Activated naive CD8-positive, alpha-beta T cell treated with anti-CD3 and anti-CD28 coated beads, Interleukin-2, amount 10 ng/mL, durations not matched to agents 7 days and 5 days (primary cell): ENCODE data around the gene BCL3. TPM values are rescaled to one million over a fixed set of nuclear protein-coding genes. Genes with fewer than 3 reads are reported as not detected.
"Not testable (repeated sequence)": the region's sequence is repeated elsewhere in the genome, so short reads cannot be mapped to it uniquely, and the experiment has no call there.

ENCODE experiments used
- ATAC-seq: fragments of 150-1000 bp; cut with Tn5 transposase; one replicate; pipeline ENCODE4 v1.10.0; 2021; ENCODE audit warnings: low read depth, moderate library complexity
- POLR2A ChIA-PET: fragments of 350-600 bp; sonication (Branson Sonifier 250); formaldehyde crosslinking; loops from one replicate; lab custom pipeline; 2021; ENCODE audit warnings: antibody characterized with exemption; lab: Charles Lee
- DNase-seq: peaks from one replicate; pipeline ENCODE4 v3.0.0; 2021
- H3K27ac Mint-ChIP-seq: one replicate; pipeline ENCODE4 v1.8.0; 2022; ENCODE audit warnings: mild to moderate bottlenecking, mixed read lengths
- H3K27me3 Mint-ChIP-seq: one replicate; pipeline ENCODE4 v1.8.0; 2022; ENCODE audit warnings: mild to moderate bottlenecking, moderate library complexity, mixed read lengths
- H3K36me3 Mint-ChIP-seq: one replicate; pipeline ENCODE4 v1.8.0; 2021; ENCODE audit warnings: mild to moderate bottlenecking, mixed read lengths
- H3K4me1 Mint-ChIP-seq: one replicate; pipeline ENCODE4 v1.8.0; 2021; ENCODE audit warnings: mixed read lengths
- H3K4me3 Mint-ChIP-seq: one replicate; pipeline ENCODE4 v1.8.0; 2022; ENCODE audit warnings: mild to moderate bottlenecking, moderate library complexity, mixed read lengths
- H3K9me3 Mint-ChIP-seq: one replicate; pipeline ENCODE4 v1.8.0; 2021; ENCODE audit warnings: mixed read lengths
- total RNA-seq, 2 experiments: library from RNA; stranded (reverse); gene quantifications; one replicate each; pipeline ENCODE4 v1.2.3, GENCODE V29; 2021

The BCL3 gene
- total RNA-seq, 2 experiments from 2014 or later, result 25.0 to 28.8 TPM

- H3K9me3 Mint-ChIP-seq, result peaks cover 17% of the 10 kb centered on the region
- peaks cover 11% of the 10 kb centered on the region for H3K4me1 Mint-ChIP-seq
- H3K4me3 Mint-ChIP-seq, result no peak overlapping the region
- POLR2A ChIA-PET, result no interaction called here
- DNase-seq (no peak), ATAC-seq (no peak)
- peaks cover 20% of the 10 kb centered on the region for H3K27me3 Mint-ChIP-seq
- no peak overlapping the region for H3K27ac Mint-ChIP-seq
- H3K36me3 Mint-ChIP-seq, result peaks cover 4% of the 10 kb centered on the region
Observed at GRCh38 chr19:44712864-44713515, 35.5 kb upstream of the BCL3 start.

GRCh38 chr19:44714597-44715169 is 33.8 kb upstream of the BCL3 start:
- Mint-ChIP-seq H3K27ac (no peak overlapping the region), H3K4me3 (no peak overlapping the region), H3K4me1 (peaks cover 11% of the 10 kb centered on the region), H3K27me3 (peaks cover 28% of the 10 kb centered on the region), H3K9me3 (peaks cover 17% of the 10 kb centered on the region), H3K36me3 (peaks cover 4% of the 10 kb centered on the region)
- DNase-seq, result no peak
- POLR2A ChIA-PET, result interaction anchor here (1.3 kb wide), 1 partner anchor 9 kb away, joined by 4 read pairs; no protein-coding TSS in a partner anchor
- ATAC-seq, result no peak

- peaks cover 4% of the 10 kb centered on the region for H3K36me3 Mint-ChIP-seq
- H3K4me3 Mint-ChIP-seq, result no peak overlapping the region
- H3K27ac Mint-ChIP-seq, result no peak overlapping the region
- DNase-seq (no peak), ATAC-seq (no peak)
- POLR2A ChIA-PET, result no interaction called here
- peaks cover 10% of the 10 kb centered on the region for H3K4me1 Mint-ChIP-seq
- peaks cover 16% of the 10 kb centered on the region for H3K27me3 Mint-ChIP-seq
- H3K9me3 Mint-ChIP-seq, result peaks cover 17% of the 10 kb centered on the region
Observed at GRCh38 chr19:44717603-44718002, 30.9 kb upstream of the BCL3 start.

GRCh38 chr19:44718441-44719261 is 29.9 kb upstream of the BCL3 start:
- peaks cover 17% of the 10 kb centered on the region for H3K9me3 Mint-ChIP-seq
- peaks cover 4% of the 10 kb centered on the region for H3K36me3 Mint-ChIP-seq
- no peak for ATAC-seq
- no peak overlapping the region for H3K4me3 Mint-ChIP-seq
- H3K4me1 Mint-ChIP-seq, result peaks cover 21% of the 10 kb centered on the region
- no peak for DNase-seq
- POLR2A ChIA-PET, result no interaction called here
- peaks cover 15% of the 10 kb centered on the region for H3K27me3 Mint-ChIP-seq
- H3K27ac Mint-ChIP-seq, result no peak overlapping the region

- Mint-ChIP-seq H3K9me3 (peaks cover 17% of the 10 kb centered on the region), H3K27ac (no peak overlapping the region), H3K4me1 (peaks cover 26% of the 10 kb centered on the region), H3K4me3 (no peak overlapping the region), H3K36me3 (peaks cover 4% of the 10 kb centered on the region), H3K27me3 (peaks cover 15% of the 10 kb centered on the region)
- POLR2A ChIA-PET, result interaction anchor here (0.7 to 1.7 kb wide), 2 partner anchors 51 to 288 kb away, joined by 3 read pairs; no protein-coding TSS in a partner anchor
- ATAC-seq (no peak), DNase-seq (no peak)
Observed at GRCh38 chr19:44719262-44719701, 29.2 kb upstream of the BCL3 start.

- peaks cover 28% of the 10 kb centered on the region for H3K4me1 Mint-ChIP-seq
- not testable (repeated sequence) for H3K36me3 Mint-ChIP-seq, DNase-seq, ATAC-seq, H3K9me3 Mint-ChIP-seq, H3K4me3 Mint-ChIP-seq, H3K27ac Mint-ChIP-seq
- POLR2A ChIA-PET, result interaction anchor here (1.7 kb wide), 1 partner anchor 50 kb away, joined by 3 read pairs; no protein-coding TSS in a partner anchor
- peaks cover 11% of the 10 kb centered on the region for H3K27me3 Mint-ChIP-seq
Observed at GRCh38 chr19:44720396-44720795, 28.1 kb upstream of the BCL3 start.

- Mint-ChIP-seq H3K27me3 (peaks cover 9% of the 10 kb centered on the region), H3K4me3 (no peak overlapping the region), H3K9me3 (peaks cover 2% of the 10 kb centered on the region), H3K36me3 (no peaks in the 10 kb centered on the region), H3K4me1 (peaks cover 29% of the 10 kb centered on the region), H3K27ac (no peak overlapping the region)
- ATAC-seq (no peak), DNase-seq (no peak)
- POLR2A ChIA-PET, result interaction anchor here (1.2 to 1.7 kb wide), 2 partner anchors 30 to 50 kb away, joined by 3 read pairs; no protein-coding TSS in a partner anchor
Observed at GRCh38 chr19:44720945-44721344, 27.6 kb upstream of the BCL3 start.

GRCh38 chr19:44721369-44721768 is 27.1 kb upstream of the BCL3 start:
- not testable (repeated sequence) for H3K9me3 Mint-ChIP-seq, H3K27ac Mint-ChIP-seq, H3K36me3 Mint-ChIP-seq, DNase-seq, H3K27me3 Mint-ChIP-seq, ATAC-seq
- Mint-ChIP-seq H3K4me3 (peak overlapping the region; percentile 7), H3K4me1 (peaks cover 29% of the 10 kb centered on the region)
- POLR2A ChIA-PET, result interaction anchor here (1.2 to 5.6 kb wide), 2 partner anchors 31 to 51 kb away, joined by 3 to 53 read pairs; no protein-coding TSS in a partner anchor

GRCh38 chr19:44722131-44723121 is 26.1 kb upstream of the BCL3 start:
- peaks cover 9% of the 10 kb centered on the region for H3K27me3 Mint-ChIP-seq
- no peaks in the 10 kb centered on the region for H3K9me3 Mint-ChIP-seq
- peak overlapping the region; percentile 46 for H3K4me3 Mint-ChIP-seq
- ATAC-seq (no peak), DNase-seq (peak; percentile 44)
- H3K36me3 Mint-ChIP-seq, result no peaks in the 10 kb centered on the region
- POLR2A ChIA-PET, result interaction anchor here (1.2 to 5.6 kb wide), 3 partner anchors 31 to 50 kb away, joined by 3 to 53 read pairs (median 4); no protein-coding TSS in a partner anchor
- peaks cover 29% of the 10 kb centered on the region for H3K4me1 Mint-ChIP-seq
- no peak overlapping the region for H3K27ac Mint-ChIP-seq

- POLR2A ChIA-PET, result interaction anchor here (0.6 to 5.6 kb wide), 10 partner anchors 9 to 141 kb away, joined by 3 to 53 read pairs (median 4); no protein-coding TSS in a partner anchor
- peak overlapping the region; percentile 18 for H3K27ac Mint-ChIP-seq
- peaks cover 4% of the 10 kb centered on the region for H3K27me3 Mint-ChIP-seq
- no peaks in the 10 kb centered on the region for H3K36me3 Mint-ChIP-seq
- DNase-seq (no peak), ATAC-seq (peak; percentile 77)
- H3K4me1 Mint-ChIP-seq, result peaks cover 35% of the 10 kb centered on the region
- peak overlapping the region; percentile 25 for H3K4me3 Mint-ChIP-seq
- H3K9me3 Mint-ChIP-seq, result no peaks in the 10 kb centered on the region
Observed at GRCh38 chr19:44723299-44723951, 25.1 kb upstream of the BCL3 start.

GRCh38 chr19:44723952-44724319 is 24.6 kb upstream of the BCL3 start:
- Mint-ChIP-seq H3K4me3 (no peak overlapping the region), H3K36me3 (no peaks in the 10 kb centered on the region), H3K27me3 (peaks cover 4% of the 10 kb centered on the region), H3K4me1 (peaks cover 35% of the 10 kb centered on the region), H3K9me3 (no peaks in the 10 kb centered on the region), H3K27ac (no peak overlapping the region)
- peak; percentile 85 for ATAC-seq
- peak; percentile 85 for DNase-seq
- POLR2A ChIA-PET, result interaction anchor here (0.6 to 5.6 kb wide), 10 partner anchors 10 to 100 kb away, joined by 3 to 53 read pairs (median 4); no protein-coding TSS in a partner anchor

- Mint-ChIP-seq H3K9me3 (no peaks in the 10 kb centered on the region), H3K4me3 (no peak overlapping the region), H3K4me1 (peaks cover 35% of the 10 kb centered on the region), H3K36me3 (no peaks in the 10 kb centered on the region), H3K27me3 (no peaks in the 10 kb centered on the region), H3K27ac (no peak overlapping the region)
- DNase-seq, result no peak
- no peak for ATAC-seq
- POLR2A ChIA-PET, result interaction anchor here (0.6 to 5.6 kb wide), 5 partner anchors 27 to 584 kb away, joined by 3 to 53 read pairs (median 6); no protein-coding TSS in a partner anchor
Observed at GRCh38 chr19:44725251-44725650, 23.3 kb upstream of the BCL3 start.
